Activated naive CD8-positive, alpha-beta T cell treated with anti-CD3 and anti-CD28 coated beads for 36 hours (primary cell): Measurements from ENCODE around the gene CDK14. TPM values are rescaled to one million over a fixed set of nuclear protein-coding genes. Genes with fewer than 3 reads are reported as not detected.

Experiments
- DNase-seq: peaks from one replicate; pipeline ENCODE4 v3.0.0; 2021
- H3K27ac Mint-ChIP-seq: one replicate; pipeline ENCODE4 v1.8.0; 2022; ENCODE audit warnings: mild to moderate bottlenecking, moderate library complexity, mixed read lengths
- H3K27me3 Mint-ChIP-seq: one replicate; pipeline ENCODE4 v1.8.0; 2022; ENCODE audit warnings: mild to moderate bottlenecking, mixed read lengths
- H3K36me3 Mint-ChIP-seq: one replicate; pipeline ENCODE4 v1.8.0; 2021; ENCODE audit warnings: mild to moderate bottlenecking, mixed read lengths
- H3K4me1 Mint-ChIP-seq: one replicate; pipeline ENCODE4 v1.8.0; 2021; ENCODE audit warnings: mixed read lengths
- H3K4me3 Mint-ChIP-seq: one replicate; pipeline ENCODE4 v1.8.0; 2022; ENCODE audit warnings: mild to moderate bottlenecking, moderate library complexity, mixed read lengths
- H3K9me3 Mint-ChIP-seq: one replicate; pipeline ENCODE4 v1.8.0; 2022; ENCODE audit warnings: mixed read lengths
- total RNA-seq, 2 experiments: library from RNA; stranded (reverse); gene quantifications; one replicate each; pipeline ENCODE4 v1.2.3, GENCODE V29; 2021

Gene CDK14
- total RNA-seq, 2 experiments from 2014 or later: 0.92 to 1.6 TPM

DNA sequence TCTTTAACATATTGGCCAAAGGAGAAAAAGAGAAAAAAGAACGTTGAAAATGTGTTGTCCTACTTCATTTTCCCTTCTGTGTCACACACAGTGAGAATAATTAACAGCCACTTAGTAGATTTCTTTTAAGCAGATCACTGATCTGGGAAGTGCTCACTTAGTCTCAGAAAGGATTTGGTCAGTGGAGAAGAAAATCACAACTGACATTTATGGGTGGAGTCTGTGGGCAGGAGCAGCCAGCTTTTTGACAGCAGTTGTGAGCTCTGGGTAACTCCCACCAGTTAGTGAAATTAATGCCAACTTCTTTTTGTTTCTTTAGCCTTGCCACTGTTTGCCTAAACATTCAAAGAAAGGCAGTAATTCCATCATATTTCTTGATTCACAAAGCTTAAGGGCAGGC is 49.7 kb downstream of the CDK14 start:
- Mint-ChIP-seq H3K36me3 (no peaks in the 10 kb centered on the region), H3K4me1 (no peaks in the 10 kb centered on the region), H3K9me3 (peaks cover 7% of the 10 kb centered on the region), H3K27ac (no peak overlapping the region), H3K4me3 (no peak overlapping the region), H3K27me3 (no peaks in the 10 kb centered on the region)
- no peak for DNase-seq

DNA sequence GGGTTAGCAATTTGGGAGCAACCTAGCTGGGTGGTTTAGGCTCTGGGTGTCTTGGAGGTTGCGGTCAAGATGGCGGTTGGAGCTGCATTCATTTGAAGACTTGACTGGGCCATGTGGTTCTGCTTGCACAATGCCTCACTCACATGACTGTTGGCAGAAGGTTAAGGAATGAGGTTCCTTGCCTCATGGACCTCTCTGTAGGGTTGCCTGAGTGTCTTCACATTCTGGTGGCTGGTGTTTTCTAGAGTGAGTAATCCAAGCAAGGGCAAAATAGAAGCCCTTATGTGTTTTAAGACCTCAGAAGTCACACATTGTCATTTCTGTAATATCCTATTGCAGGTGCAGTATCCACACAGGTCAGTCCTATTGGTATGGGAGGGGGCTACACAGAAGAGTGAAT is 52.0 kb downstream of the CDK14 start:
- Mint-ChIP-seq H3K27ac (no peak overlapping the region), H3K36me3 (no peaks in the 10 kb centered on the region), H3K9me3 (peaks cover 5% of the 10 kb centered on the region), H3K27me3 (no peaks in the 10 kb centered on the region), H3K4me1 (no peaks in the 10 kb centered on the region), H3K4me3 (no peak overlapping the region)
- no peak for DNase-seq

DNA sequence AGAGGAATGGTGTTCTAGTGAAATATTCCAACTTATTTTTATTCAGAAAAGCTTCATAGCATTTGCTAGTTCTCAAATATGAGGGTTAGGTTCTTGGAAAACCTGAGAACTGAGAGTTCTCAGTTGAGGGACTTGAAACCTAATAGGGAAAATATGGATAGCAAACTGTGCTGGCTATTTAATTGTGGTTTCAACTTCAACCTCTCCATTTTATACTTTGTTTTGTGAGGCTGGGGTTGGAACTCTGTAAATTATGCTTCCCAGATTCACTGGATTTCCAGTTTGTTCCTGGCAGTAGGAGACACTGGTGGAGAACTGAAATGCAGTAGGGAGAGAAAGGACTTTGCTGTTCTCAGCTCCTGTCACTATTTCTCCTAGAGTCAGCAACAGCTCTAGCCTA is 52.7 kb downstream of the CDK14 start:
- Mint-ChIP-seq H3K27ac (no peak overlapping the region), H3K36me3 (no peaks in the 10 kb centered on the region), H3K27me3 (no peaks in the 10 kb centered on the region), H3K4me1 (no peaks in the 10 kb centered on the region), H3K9me3 (peaks cover 5% of the 10 kb centered on the region), H3K4me3 (no peak overlapping the region)
- no peak for DNase-seq

DNA sequence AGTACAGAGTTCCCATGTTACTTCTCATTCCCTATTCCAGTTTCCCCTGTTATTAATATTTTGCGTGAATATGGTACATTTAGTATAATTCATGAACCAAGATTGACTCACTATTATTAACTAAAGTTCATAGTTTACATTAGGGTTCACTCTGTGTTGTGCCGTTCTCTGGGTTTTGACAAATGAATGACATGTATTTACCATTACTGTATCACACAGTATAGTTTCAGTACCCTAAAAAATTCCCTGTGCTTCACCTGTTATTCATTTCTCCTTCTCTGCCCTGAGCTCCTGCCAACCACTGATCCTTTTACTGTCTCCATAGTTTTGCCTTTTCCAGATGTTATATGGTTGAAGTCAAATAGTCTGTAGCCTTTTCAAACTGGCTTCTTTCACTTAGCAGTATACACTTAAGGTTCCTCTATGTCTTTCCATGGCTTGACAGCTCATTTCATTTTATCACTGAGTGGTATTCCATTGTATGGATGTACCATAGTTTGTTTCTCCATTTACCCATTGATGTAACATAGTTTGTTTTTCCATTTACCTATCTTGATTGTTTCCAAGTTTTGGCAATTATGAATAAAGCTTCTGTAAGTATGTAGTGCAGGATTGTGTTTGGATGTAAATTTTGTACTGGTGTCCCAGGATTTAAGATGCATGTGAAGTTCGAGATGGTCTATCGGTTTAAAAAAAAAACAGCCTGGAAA is 58.8 kb downstream of the CDK14 start:
- Mint-ChIP-seq H3K9me3 (peaks cover 5% of the 10 kb centered on the region), H3K36me3 (no peaks in the 10 kb centered on the region), H3K4me1 (no peaks in the 10 kb centered on the region), H3K27ac (no peak overlapping the region), H3K4me3 (no peak overlapping the region), H3K27me3 (no peaks in the 10 kb centered on the region)
- DNase-seq: no peak

DNA sequence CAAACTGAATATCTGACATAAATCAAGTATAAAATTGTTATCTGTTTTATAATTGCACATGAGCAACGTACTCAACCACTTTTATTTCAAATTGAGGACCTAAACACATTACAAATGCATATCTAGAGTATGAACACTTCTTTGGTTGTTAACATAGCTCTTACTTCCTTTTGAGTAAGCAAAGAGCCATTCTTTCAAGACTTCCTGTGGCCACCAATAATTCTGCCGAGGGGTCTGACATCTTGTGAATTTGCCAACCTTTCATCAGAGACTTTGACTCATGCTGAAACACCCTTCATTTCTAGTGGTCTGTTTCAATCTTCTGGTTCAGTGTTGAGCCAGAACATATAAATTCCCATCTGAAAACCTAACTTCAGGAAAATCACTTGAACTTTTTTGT is 59.4 kb downstream of the CDK14 start:
- Mint-ChIP-seq H3K4me3 (no peak overlapping the region), H3K27ac (no peak overlapping the region), H3K36me3 (no peaks in the 10 kb centered on the region), H3K27me3 (no peaks in the 10 kb centered on the region), H3K9me3 (peaks cover 3% of the 10 kb centered on the region), H3K4me1 (no peaks in the 10 kb centered on the region)
- no peak for DNase-seq

DNA sequence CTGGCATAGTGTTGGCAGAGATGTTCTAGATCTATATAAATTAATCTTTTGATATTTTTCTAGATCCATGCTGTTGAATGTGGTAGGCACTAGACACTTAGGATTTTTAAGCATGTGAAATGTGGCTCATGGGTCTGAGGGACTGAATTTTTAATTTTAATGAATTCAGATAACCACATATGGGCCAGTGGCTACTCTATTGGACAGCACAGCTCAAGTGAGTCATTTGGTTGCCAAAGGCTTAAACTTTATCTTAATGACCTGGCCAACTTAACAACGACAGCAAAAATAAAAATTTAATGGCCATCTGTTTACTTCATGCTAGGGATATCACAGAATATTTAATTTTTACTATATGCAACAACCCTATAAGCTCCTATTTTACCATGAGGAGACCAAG is 61.4 kb downstream of the CDK14 start:
- no peaks in the 10 kb centered on the region for H3K27me3 Mint-ChIP-seq
- peaks cover 1% of the 10 kb centered on the region for H3K9me3 Mint-ChIP-seq
- no peaks in the 10 kb centered on the region for H3K36me3 Mint-ChIP-seq
- no peak overlapping the region for H3K4me3 Mint-ChIP-seq
- no peak overlapping the region for H3K27ac Mint-ChIP-seq
- no peaks in the 10 kb centered on the region for H3K4me1 Mint-ChIP-seq
- DNase-seq: no peak

DNA sequence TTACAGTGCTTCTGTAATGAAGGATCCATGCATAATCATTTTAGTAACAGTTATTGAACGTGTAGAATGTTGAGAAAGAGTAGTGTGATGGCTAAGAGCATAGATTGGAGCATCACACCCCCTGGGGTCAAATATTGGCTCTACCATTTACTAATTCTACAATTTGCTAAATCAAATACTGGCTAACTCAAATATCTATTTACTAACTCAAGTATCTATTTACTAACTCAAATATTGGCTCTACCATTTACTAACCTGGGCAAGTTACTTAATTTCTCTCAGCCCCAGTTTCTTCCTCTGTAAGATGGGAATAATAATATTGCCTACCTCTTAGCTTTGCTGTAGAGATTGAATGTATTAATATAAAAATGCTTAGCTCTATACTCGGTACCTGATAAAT is 64.0 kb downstream of the CDK14 start:
- no peak for DNase-seq
- no peak overlapping the region for H3K4me3 Mint-ChIP-seq
- peaks cover 1% of the 10 kb centered on the region for H3K9me3 Mint-ChIP-seq
- H3K27me3 Mint-ChIP-seq: no peaks in the 10 kb centered on the region
- no peaks in the 10 kb centered on the region for H3K4me1 Mint-ChIP-seq
- no peaks in the 10 kb centered on the region for H3K36me3 Mint-ChIP-seq
- H3K27ac Mint-ChIP-seq: no peak overlapping the region

DNA sequence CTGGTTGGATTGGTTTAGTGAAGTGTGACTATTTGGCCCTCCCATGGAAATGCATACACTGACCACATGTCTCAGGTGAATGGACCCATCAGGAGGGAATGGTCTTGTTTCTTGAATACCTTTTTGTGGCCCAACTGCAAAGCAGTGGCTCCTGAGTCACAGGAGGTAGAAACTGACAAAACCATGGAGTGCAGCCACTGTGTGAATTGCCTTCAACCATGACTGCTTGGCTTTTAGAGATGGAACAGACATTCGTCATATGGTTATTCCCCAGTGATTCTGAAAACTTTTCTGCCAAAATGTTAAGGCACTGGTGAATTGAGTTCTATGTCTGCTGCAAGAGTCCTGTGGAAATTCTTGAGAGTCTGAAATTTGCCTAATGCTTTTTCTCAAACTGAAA is 64.7 kb downstream of the CDK14 start:
- H3K36me3 Mint-ChIP-seq: no peaks in the 10 kb centered on the region

DNA sequence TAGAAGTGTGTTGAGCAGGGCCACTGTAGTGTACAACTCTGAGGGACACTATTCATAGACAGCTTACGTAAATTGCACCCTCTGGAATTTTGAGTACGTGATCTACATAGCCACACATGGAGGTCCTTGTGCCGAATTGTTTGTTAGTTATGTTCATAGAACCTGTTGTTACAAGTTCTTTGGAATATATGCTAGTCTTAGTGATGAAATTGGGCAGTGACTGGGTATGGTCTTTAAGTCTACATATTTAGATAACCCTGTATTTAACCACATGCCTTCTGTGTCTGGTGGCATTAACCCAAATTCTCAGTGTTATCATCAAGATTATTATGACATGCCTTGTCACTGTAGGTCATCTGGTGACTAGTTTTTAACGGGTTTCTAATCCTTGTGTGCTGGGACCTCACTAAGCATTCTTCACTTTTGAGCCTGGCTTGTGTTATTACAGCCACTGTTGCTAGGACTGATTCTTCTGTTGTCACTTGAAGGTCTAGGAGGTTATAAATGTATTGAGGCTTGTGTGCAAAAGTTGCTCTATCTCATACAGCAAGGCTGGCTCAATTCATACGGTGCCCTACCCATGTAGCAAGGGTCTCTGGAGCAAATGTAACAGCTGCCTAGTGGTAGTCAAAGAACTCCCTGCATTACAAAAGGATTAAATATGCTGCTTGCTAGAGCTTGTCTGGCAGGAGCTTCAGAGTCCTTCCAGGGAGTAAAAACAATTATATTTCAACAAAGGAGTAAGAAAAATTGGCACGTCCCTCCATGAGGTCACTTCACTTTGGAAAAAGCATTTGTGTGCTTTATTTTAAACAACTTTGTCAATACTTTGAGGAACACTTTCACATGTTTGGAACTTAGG is 65.4 kb downstream of the CDK14 start:
- Mint-ChIP-seq H3K27me3 (no peaks in the 10 kb centered on the region), H3K4me3 (no peak overlapping the region), H3K27ac (no peak overlapping the region), H3K36me3 (no peaks in the 10 kb centered on the region), H3K4me1 (no peaks in the 10 kb centered on the region), H3K9me3 (peaks cover 1% of the 10 kb centered on the region)
- DNase-seq: no peak

More for the DNA sequence above, 64.7 kb downstream of the CDK14 start:
- Mint-ChIP-seq H3K4me3 (no peak overlapping the region), H3K27me3 (no peaks in the 10 kb centered on the region), H3K4me1 (no peaks in the 10 kb centered on the region), H3K27ac (no peak overlapping the region), H3K9me3 (peaks cover 1% of the 10 kb centered on the region)
- no peak for DNase-seq

DNA sequence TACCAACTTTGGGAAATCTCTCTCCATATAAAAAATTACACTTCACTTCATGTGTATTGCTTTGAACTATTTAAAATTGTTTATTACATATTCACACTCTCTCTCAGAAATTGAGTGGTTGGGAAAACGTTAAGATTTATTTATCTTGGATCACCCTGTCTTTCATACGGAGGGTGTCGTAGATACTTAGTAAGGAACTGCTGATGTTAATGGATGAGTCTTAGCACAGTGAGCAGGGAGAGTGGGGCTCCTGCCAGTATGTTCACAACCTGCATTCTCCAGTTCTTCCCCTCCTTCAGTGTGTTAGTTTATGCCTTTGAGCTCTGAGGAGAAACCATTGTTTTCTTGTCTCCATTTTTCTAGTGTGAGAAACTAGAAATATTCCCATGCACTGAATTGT is 67.1 kb downstream of the CDK14 start:
- no peaks in the 10 kb centered on the region for H3K9me3 Mint-ChIP-seq
- DNase-seq: no peak
- H3K4me1 Mint-ChIP-seq: no peaks in the 10 kb centered on the region
- H3K4me3 Mint-ChIP-seq: no peak overlapping the region
- no peak overlapping the region for H3K27ac Mint-ChIP-seq
- no peaks in the 10 kb centered on the region for H3K36me3 Mint-ChIP-seq
- H3K27me3 Mint-ChIP-seq: no peaks in the 10 kb centered on the region

DNA sequence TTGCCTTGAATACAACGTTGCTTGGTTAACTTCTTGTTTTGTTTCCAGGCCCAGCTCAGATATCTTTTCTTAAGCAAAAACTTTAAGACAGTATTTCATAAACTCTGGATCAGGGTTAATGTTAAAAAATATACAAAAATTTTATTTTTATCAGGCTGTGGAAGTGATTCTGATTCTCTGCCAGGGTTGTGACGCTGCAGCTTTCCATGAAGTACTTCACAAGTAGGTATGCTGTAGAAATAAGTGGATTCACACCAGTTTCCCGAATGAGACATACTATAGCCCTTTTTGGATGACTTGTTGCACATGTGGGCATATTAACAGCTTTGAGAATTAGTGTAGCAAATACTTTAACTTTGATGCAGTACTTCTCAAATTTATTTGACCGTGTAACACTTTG is 70.1 kb downstream of the CDK14 start:
- H3K27ac Mint-ChIP-seq: no peak overlapping the region
- H3K36me3 Mint-ChIP-seq: no peaks in the 10 kb centered on the region
- DNase-seq: no peak
- no peaks in the 10 kb centered on the region for H3K9me3 Mint-ChIP-seq
- H3K4me3 Mint-ChIP-seq: no peak overlapping the region
- H3K4me1 Mint-ChIP-seq: no peaks in the 10 kb centered on the region
- no peaks in the 10 kb centered on the region for H3K27me3 Mint-ChIP-seq

DNA sequence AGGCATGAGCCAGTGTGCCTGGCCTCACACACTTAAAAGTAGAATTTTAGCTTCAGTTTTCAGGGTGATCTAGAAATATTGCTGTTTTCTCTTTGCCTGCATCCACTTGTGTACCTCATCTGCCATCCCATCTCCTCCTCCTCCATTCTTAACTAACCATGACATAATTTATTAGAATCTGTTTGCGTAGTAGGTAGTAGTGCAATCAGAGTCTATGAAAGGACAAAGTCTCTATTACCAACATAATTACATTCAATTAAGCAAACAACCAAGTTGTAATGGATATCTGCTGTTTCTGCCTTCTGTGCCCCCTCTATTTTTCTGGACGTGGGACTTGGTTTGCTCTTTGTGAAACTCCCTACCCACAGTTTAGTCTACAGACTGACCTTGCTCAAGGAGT is 72.9 kb downstream of the CDK14 start:
- Mint-ChIP-seq H3K9me3 (no peaks in the 10 kb centered on the region), H3K4me3 (no peak overlapping the region), H3K27me3 (no peaks in the 10 kb centered on the region), H3K4me1 (no peaks in the 10 kb centered on the region), H3K36me3 (no peaks in the 10 kb centered on the region), H3K27ac (no peak overlapping the region)
- no peak for DNase-seq

DNA sequence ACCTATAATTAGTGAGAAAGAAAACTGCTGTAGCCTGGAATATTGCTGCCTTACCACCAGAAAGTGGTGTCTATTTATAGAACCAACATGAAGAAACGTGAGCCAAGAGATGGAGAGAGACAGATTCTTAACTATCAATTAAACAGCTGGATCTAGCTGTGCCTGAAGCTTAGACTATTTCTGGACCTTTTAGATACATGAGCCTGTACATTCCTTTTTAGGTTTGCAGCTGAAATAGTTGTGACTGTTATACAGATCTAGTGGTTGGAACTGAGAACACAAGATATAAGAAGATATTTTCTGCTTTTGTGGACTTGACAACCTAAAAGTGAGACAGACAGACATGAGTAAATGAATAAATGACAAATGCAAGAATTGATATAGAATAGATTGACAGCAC is 73.4 kb downstream of the CDK14 start:
- no peak overlapping the region for H3K4me3 Mint-ChIP-seq
- H3K27me3 Mint-ChIP-seq: no peaks in the 10 kb centered on the region
- H3K4me1 Mint-ChIP-seq: no peaks in the 10 kb centered on the region
- no peak for DNase-seq
- H3K36me3 Mint-ChIP-seq: no peaks in the 10 kb centered on the region
- H3K9me3 Mint-ChIP-seq: no peaks in the 10 kb centered on the region
- H3K27ac Mint-ChIP-seq: no peak overlapping the region

DNA sequence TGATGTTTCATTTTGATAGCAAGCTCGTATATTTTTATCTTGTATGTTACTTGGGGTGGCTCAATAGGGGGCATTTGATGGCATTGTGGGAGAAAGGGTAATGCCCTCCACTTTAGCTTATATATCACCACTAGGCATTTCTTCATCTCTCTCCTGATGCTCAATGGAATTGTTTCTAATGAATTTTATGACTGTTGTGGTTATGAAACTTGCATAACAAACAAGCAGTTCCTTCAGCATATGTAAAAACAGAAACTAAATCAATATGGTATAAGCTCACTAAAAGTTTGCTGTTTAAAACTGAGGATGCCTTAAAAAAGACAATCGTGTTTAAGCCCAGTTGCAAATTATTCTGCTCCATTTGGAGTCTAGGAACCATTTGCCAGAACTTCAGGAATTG is 75.5 kb downstream of the CDK14 start:
- no peaks in the 10 kb centered on the region for H3K9me3 Mint-ChIP-seq
- H3K36me3 Mint-ChIP-seq: no peaks in the 10 kb centered on the region
- no peaks in the 10 kb centered on the region for H3K4me1 Mint-ChIP-seq

DNA sequence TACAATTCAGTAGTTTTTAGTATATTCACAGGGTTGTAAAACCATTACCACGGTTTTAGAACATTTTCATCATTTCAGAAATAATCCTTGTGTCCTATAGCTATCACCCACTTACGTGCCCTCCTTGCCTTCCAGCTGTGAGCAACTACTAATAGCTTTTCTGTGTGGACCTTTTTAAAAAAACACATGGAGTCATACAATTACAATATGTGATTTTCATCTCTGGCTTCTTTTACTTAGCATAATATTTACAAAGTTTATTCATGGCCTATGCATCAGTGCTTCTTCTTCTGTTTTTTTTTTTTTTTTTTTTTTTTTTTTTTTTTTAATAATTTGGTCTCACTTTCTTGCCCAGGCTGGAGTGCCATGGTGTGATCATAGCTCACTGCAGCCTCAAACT is 76.1 kb downstream of the CDK14 start:
- Mint-ChIP-seq H3K27me3 (no peaks in the 10 kb centered on the region), H3K27ac (no peak overlapping the region)

More for the DNA sequence above, 75.5 kb downstream of the CDK14 start:
- Mint-ChIP-seq H3K4me3 (no peak overlapping the region), H3K27ac (no peak overlapping the region), H3K27me3 (no peaks in the 10 kb centered on the region)
- no peak for DNase-seq

DNA sequence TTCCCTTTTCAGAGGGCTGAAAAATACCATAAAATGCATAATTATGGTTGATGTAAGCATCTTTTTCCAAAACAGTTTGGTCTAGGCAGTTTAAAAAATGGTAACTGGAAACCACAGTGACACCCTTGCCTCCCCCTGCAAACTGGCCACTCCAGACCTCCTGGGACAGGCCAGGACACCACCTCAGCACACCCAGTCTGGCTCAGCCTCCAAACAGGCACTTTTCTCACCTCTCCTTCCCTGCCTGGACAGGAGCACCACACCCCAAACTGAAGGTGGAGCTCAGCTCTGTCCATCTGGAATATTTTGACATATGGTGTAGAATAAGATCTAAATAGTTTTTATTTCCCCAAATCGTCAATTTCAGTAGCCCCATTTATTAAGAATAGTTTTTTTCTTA is 78.5 kb downstream of the CDK14 start:
- Mint-ChIP-seq H3K4me1 (no peaks in the 10 kb centered on the region), H3K9me3 (no peaks in the 10 kb centered on the region), H3K27me3 (no peaks in the 10 kb centered on the region), H3K36me3 (no peaks in the 10 kb centered on the region), H3K27ac (no peak overlapping the region), H3K4me3 (no peak overlapping the region)
- DNase-seq: no peak

More for the DNA sequence above, 76.1 kb downstream of the CDK14 start:
- Mint-ChIP-seq H3K4me3 (no peak overlapping the region), H3K4me1 (no peaks in the 10 kb centered on the region), H3K36me3 (no peaks in the 10 kb centered on the region), H3K9me3 (no peaks in the 10 kb centered on the region)
- no peak for DNase-seq
